Smooth muscle cell (in vitro differentiated cells): ENCODE results near the gene SLC26A2. TPM values are rescaled to one million over a fixed set of nuclear protein-coding genes. Genes with fewer than 3 reads are reported as not detected.

Experiments used
- DNase-seq: peaks from one replicate; lab custom pipeline; 2025; ENCODE audit not compliant: unreplicated experiment; lab: John Stamatoyannopoulos, UW
- H2AFZ ChIP-seq: fragments of 200-600 bp; sonication (generic); 2 replicates; pipeline ENCODE4 v1.6.0; 2016; ENCODE audit warnings: antibody characterized with exemption, low read depth, mild to moderate bottlenecking
- H3F3A ChIP-seq: fragments of 200-600 bp; sonication (generic); 2 replicates; pipeline ENCODE4 v1.6.0; 2017; ENCODE audit warnings: antibody characterized with exemption, low read depth
- H3K27ac ChIP-seq: fragments of 200-600 bp; sonication (generic); 2 replicates; pipeline ENCODE4 v1.5.1; 2016; ENCODE audit warnings: low read depth, mild to moderate bottlenecking
- H3K27me3 ChIP-seq: fragments of 200-600 bp; sonication (generic); 2 replicates; pipeline ENCODE4 v1.6.1; 2016; ENCODE audit warnings: low read depth, mild to moderate bottlenecking
- H3K36me3 ChIP-seq: fragments of 200-600 bp; sonication (generic); 2 replicates; pipeline ENCODE4 v1.5.1; 2016; ENCODE audit warnings: low read depth
- H3K4me1 ChIP-seq: fragments of 200-600 bp; sonication (generic); 2 replicates; pipeline ENCODE4 v1.5.1; 2016; ENCODE audit warnings: low read depth
- H3K4me2 ChIP-seq: fragments of 200-600 bp; sonication (generic); 2 replicates; pipeline ENCODE4 v1.6.0; 2016; ENCODE audit warnings: mild to moderate bottlenecking
- H3K4me3 ChIP-seq: fragments of 200-600 bp; sonication (generic); 2 replicates; pipeline ENCODE4 v1.5.1; 2016; ENCODE audit warnings: mild to moderate bottlenecking
- H3K79me2 ChIP-seq: fragments of 200-600 bp; sonication (generic); 2 replicates; pipeline ENCODE4 v1.6.0; 2016; ENCODE audit warnings: low read depth, mild to moderate bottlenecking
- H3K9ac ChIP-seq: fragments of 200-600 bp; sonication (generic); 2 replicates; pipeline ENCODE4 v1.6.0; 2016; ENCODE audit warnings: low read depth
- H3K9me3 ChIP-seq: fragments of 200-600 bp; sonication (generic); replicated peaks from 2 replicates; pipeline ENCODE4 v1.5.1; 2016; ENCODE audit warnings: low read depth
- H4K20me1 ChIP-seq: fragments of 200-600 bp; sonication (generic); 2 replicates; pipeline ENCODE4 v1.6.0; 2016; ENCODE audit warnings: low read depth
- CTCF ChIP-seq: fragments of 200-600 bp; sonication (generic); IDR thresholded peaks from 2 replicates; pipeline ENCODE4 v1.5.1; 2017; ENCODE audit warnings: borderline replicate concordance, mild to moderate bottlenecking, antibody characterized with exemption; ENCODE audit not compliant: insufficient read depth, poor library complexity, severe bottlenecking
- WGBS: methylation state at CpG from one replicate; pipeline ENCODE4 v1.1.7; 2016; ENCODE audit warnings: low lambda C conversion rate; 5-methylcytosine and 5-hydroxymethylcytosine counted together
- polyA plus RNA-seq: library from polyadenylated mRNA; unstranded; fragments of >200 nt; fragmentation: Nextera tagmentation; extraction: Ambion mirVana; gene quantifications from 2 replicates; pipeline ENCODE4 v1.2.1, GENCODE V29; 2016
- total RNA-seq: library from RNA; depleted of rRNA; stranded (reverse); fragments of >200 nt; gene quantifications from 2 replicates; pipeline ENCODE4 v1.2.3, GENCODE V29; 2014

The SLC26A2 gene
- total RNA-seq, result 16.0 and 17.6 TPM in 2 replicates
- 5.1 and 5.2 TPM in 2 replicates for polyA plus RNA-seq

GRCh38 chr5:149960272-149961185, at the start of gene SLC26A2:
TSS of gene SLC26A2 (plus strand) at chr5:149960758. CDS start at chr5:149977653, 16,895 bp downstream.
- peaks cover 3% of the 10 kb centered on the region for H4K20me1 ChIP-seq
- WGBS, result 1% methylated on average over 72 of the region's 84 CpGs
- peak within 1 kb of the TSS; percentile 83 for H3K4me2 ChIP-seq
- H3K4me3 ChIP-seq, result peak within 1 kb of the TSS; percentile 89
- peak within 1 kb of the TSS; percentile 96 for H3K27ac ChIP-seq
- peak within 1 kb of the TSS; percentile 86 for H3K9ac ChIP-seq
- no peaks in the 10 kb centered on the region for H3K36me3 ChIP-seq
- H3K4me1 ChIP-seq, result peaks cover 14% of the 10 kb centered on the region
- H3K27me3 ChIP-seq, result no peaks in the 10 kb centered on the region
- no peaks in the 10 kb centered on the region for H3K79me2 ChIP-seq
- peaks cover 7% of the 10 kb centered on the region for H3F3A ChIP-seq
- H2AFZ ChIP-seq, result peak within 1 kb of the TSS; percentile 88
- TF ChIP-seq CTCF, result no peak
- H3K9me3 ChIP-seq, result no peaks in the 10 kb centered on the region
- DNase-seq, result peak; percentile 87

DNA sequence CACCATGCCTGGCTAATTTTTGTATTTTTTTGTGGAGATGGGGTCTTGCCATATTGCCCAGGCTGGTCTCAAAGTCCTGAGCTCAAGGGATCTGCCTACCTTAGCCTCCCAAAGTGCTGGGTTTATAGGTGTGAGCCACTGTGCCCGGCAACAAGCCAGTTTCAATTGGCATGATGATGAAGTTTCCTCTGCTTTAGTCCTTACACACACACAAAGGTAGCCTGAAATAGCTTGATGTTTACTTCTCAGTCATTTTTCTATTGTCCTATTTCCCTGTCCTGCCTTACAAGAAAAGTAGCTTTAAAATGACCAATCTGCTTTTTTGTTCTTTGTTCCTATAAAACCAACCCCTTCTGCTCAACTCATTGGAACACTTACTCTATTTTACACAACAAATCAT, 49.5 kb upstream of the SLC26A2 start:
- H3K9ac ChIP-seq, result no peak overlapping the region
- H2AFZ ChIP-seq, result no peak overlapping the region
- 95% methylated on average over 1 of the region's 1 CpG for WGBS
- peaks cover 7% of the 10 kb centered on the region for H3F3A ChIP-seq
- H3K36me3 ChIP-seq, result no peaks in the 10 kb centered on the region
- H3K79me2 ChIP-seq, result no peaks in the 10 kb centered on the region
- H3K4me1 ChIP-seq, result peaks cover 10% of the 10 kb centered on the region
- H4K20me1 ChIP-seq, result no peaks in the 10 kb centered on the region
- H3K4me2 ChIP-seq, result no peak overlapping the region
- TF ChIP-seq CTCF, result no peak
- H3K27ac ChIP-seq, result no peak overlapping the region
- no peak for DNase-seq
- H3K4me3 ChIP-seq, result no peak overlapping the region
- no peaks in the 10 kb centered on the region for H3K27me3 ChIP-seq
- no peaks in the 10 kb centered on the region for H3K9me3 ChIP-seq

DNA sequence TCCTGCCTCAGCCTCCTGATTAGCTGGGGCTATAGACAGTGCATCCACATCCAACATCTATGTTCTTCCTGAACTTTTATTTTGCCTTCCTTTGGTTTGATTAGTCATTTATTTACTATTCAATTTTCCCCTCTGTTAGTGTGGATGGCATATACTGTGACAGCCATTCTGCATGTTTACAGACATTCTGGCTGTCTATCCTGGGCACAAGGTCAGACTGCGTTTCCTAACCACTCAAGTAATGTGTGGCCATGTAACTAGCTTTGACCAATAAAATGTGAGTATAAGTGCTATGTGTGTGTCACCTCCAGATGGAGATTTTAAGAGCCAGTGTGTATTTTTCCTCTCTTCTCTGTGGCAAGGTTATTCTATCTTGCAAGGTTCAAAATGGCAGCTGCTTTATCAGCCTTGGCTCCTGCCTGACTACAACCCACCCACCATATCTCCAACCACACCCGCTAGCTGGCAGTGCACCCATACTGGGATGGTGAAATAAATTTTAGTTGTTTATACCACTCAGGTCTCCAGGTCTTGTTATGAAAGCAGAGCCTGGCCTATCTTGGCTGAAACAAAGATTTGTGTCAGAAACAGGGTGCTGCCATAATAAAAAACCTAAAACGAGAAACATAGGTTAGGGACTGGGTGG, 48.2 kb upstream of the SLC26A2 start:
- Histone ChIP-seq H3K9me3 (no peaks in the 10 kb centered on the region), H3K4me2 (no peak overlapping the region), H3K27me3 (no peaks in the 10 kb centered on the region), H3K36me3 (no peaks in the 10 kb centered on the region), H4K20me1 (no peaks in the 10 kb centered on the region), H3F3A (peaks cover 7% of the 10 kb centered on the region), H3K9ac (no peak overlapping the region), H3K79me2 (no peaks in the 10 kb centered on the region), H3K27ac (no peak overlapping the region), H3K4me3 (no peak overlapping the region), H2AFZ (no peak overlapping the region), H3K4me1 (peaks cover 16% of the 10 kb centered on the region)
- WGBS, result 83% methylated on average over 3 of the region's 3 CpGs
- DNase-seq, result no peak
- TF ChIP-seq CTCF, result no peak
